K562 (cell line): Measurements from ENCODE around the gene LLGL2. TPM values are rescaled to one million over a fixed set of nuclear protein-coding genes. Genes with fewer than 3 reads are reported as not detected.
A peak's percentile ranks its signal among the peaks of the same experiment; 100 is the strongest.

ENCODE experiments used
- C11orf30 ChIP-seq: fragments of 450-650 bp; IDR thresholded peaks from 2 replicates; pipeline ENCODE4 v1.6.1; 2016; ENCODE audit warnings: low read depth, mild to moderate bottlenecking
- CEBPB ChIP-seq: fragments of 450-650 bp; IDR thresholded peaks from 2 replicates; pipeline ENCODE4 v1.6.1; 2016; ENCODE audit warnings: missing genetic modification characterization, missing compliant biosample characterization
- DACH1 ChIP-seq: fragments of 450-650 bp; IDR thresholded peaks from 2 replicates; pipeline ENCODE4 v1.6.1; 2018; ENCODE audit not compliant: partially characterized antibody
- E2F6 ChIP-seq, 2 experiments: IDR thresholded peaks; 2 replicates each; pipeline ENCODE4 v1.6.1; 2011; ENCODE audit warnings: borderline replicate concordance in 1 of 2, control low read depth in 1 of 2, low read depth in 1 of 2, low read length in 1 of 2, mild to moderate bottlenecking in 1 of 2, mixed read lengths in 1 of 2, moderate library complexity in 1 of 2; ENCODE audit not compliant: insufficient read depth in 1 of 2, insufficient read length in 1 of 2, poor library complexity in 1 of 2, severe bottlenecking in 1 of 2; ENCODE audit errors: extremely low read depth in 1 of 2
- HBP1 ChIP-seq: fragments of 450-650 bp; formaldehyde crosslinking; IDR thresholded peaks from 2 replicates; pipeline ENCODE4 v1.4.0; 2022; ENCODE audit warnings: missing genetic modification characterization
- HSF4 ChIP-seq: fragments of 250-450 bp; sonication (Bioruptor Pico); IDR thresholded peaks from 2 replicates; pipeline ENCODE4 v2.1.2; 2022; ENCODE audit warnings: mild to moderate bottlenecking, moderate library complexity, borderline replicate concordance
- MTF1 ChIP-seq: fragments of 250-450 bp; sonication (Bioruptor Pico); IDR thresholded peaks from 2 replicates; pipeline ENCODE4 v1.9.0; 2021; ENCODE audit warnings: moderate library complexity, mild to moderate bottlenecking, inconsistent platforms, borderline replicate concordance
- PBX2 ChIP-seq, 2 experiments: IDR thresholded peaks in 1 of 2; conservative IDR thresholded peaks in 1 of 2; 2 replicates each; pipeline ENCODE4 v1.6.1; 2016; ENCODE audit warnings: low read depth in 2 of 2, mild to moderate bottlenecking in 1 of 2, missing compliant biosample characterization in 1 of 2, missing genetic modification characterization in 1 of 2, moderate library complexity in 1 of 2
- POLR2AphosphoS5 ChIP-seq: IDR thresholded peaks from 2 replicates; pipeline ENCODE4 v1.6.1; 2011; ENCODE audit warnings: mild to moderate bottlenecking, low read depth, low read length, moderate library complexity; ENCODE audit not compliant: control insufficient read depth, insufficient read depth
- RBM15 ChIP-seq: fragments of 200-400 bp; formaldehyde crosslinking; IDR thresholded peaks from 2 replicates; pipeline ENCODE4 v1.6.1; 2018; ENCODE audit warnings: mild to moderate bottlenecking, low read length, moderate library complexity; ENCODE audit not compliant: insufficient read depth
- SMARCC2 ChIP-seq: fragments of 450-650 bp; IDR thresholded peaks from 2 replicates; pipeline ENCODE4 v1.6.1; 2017; ENCODE audit warnings: antibody characterized with exemption, moderate library complexity, mild to moderate bottlenecking, low read depth
- ZBTB9 ChIP-seq: fragments of 450-650 bp; formaldehyde crosslinking; IDR thresholded peaks from 2 replicates; pipeline ENCODE4 v1.4.0; 2020; ENCODE audit warnings: mild to moderate bottlenecking, moderate library complexity
- ZHX1 ChIP-seq: fragments of 150-350 bp; conservative IDR thresholded peaks from 2 replicates; pipeline ENCODE4 v1.6.1; 2014; ENCODE audit warnings: low read length
- ZNF165 ChIP-seq: fragments of 250-450 bp; sonication (Bioruptor Pico); IDR thresholded peaks from 2 replicates; pipeline ENCODE4 v1.4.0; 2020; ENCODE audit warnings: borderline replicate concordance
- ZNF277 ChIP-seq: fragments of 250-450 bp; sonication (Bioruptor Pico); IDR thresholded peaks from 2 replicates; pipeline ENCODE4 v1.8.0; 2022; ENCODE audit warnings: inconsistent platforms, mild to moderate bottlenecking, moderate library complexity, borderline replicate concordance
- ZNF76 ChIP-seq: fragments of 250-450 bp; sonication (Bioruptor Pico); IDR thresholded peaks from 2 replicates; pipeline ENCODE4 v1.4.0; 2020; ENCODE audit warnings: mild to moderate bottlenecking, moderate library complexity, borderline replicate concordance
- polyA plus RNA-seq, 8 experiments: library from polyadenylated mRNA; depleted of rRNA in 4 of 8; stranded (reverse) in 5 of 8; unstranded in 3 of 8; fragments of >200 nt; fragmentation: Nextera tagmentation in 2 of 8; fragmentation: Illumina TruSeq in 1 of 8; extraction: Ambion mirVana in 2 of 8; extraction: Trizol in 1 of 8; gene quantifications; 2 replicates each; pipeline versions ENCODE4 v1.2.1 to v1.2.3, GENCODE V29; 2011 to 2014; ENCODE audit warnings: inconsistent platforms in 1 of 8, missing spikeins in 1 of 8
- total RNA-seq, 7 experiments: library from RNA; depleted of rRNA in 6 of 7; stranded (reverse); fragments of >200 nt in 6 of 7; fragmentation: Illumina TruSeq in 2 of 7; extraction: Trizol in 2 of 7; gene quantifications; 2 replicates each; pipeline versions ENCODE4 v1.2.1 to v1.2.3, GENCODE V29; 2011 to 2021; ENCODE audit warnings: low replicate concordance in 1 of 7

LLGL2 gene
- total and polyA plus RNA-seq, 9 of the 15 experiments (the other 6 are each of a cell fraction or from before 2014, with no cell fraction given): 0.32 to 24.4 (median 10.2) TPM

- TF ChIP-seq ZBTB9 (no peak), HSF4 (no peak), C11orf30 (no peak), PBX2 (CRISPR knock-in tag; IDR thresholded peaks at IDR 0.05; ENCODE audit: low read depth) (no peak), PBX2 (tag; conservative IDR thresholded peaks at IDR 0.05; ENCODE audit: low read depth) (no peak), MTF1 (CRISPR knock-in tag) (no peak), ZHX1 (no peak), POLR2AphosphoS5 (no peak), E2F6 (IDR thresholded peaks at IDR 0.05; ENCODE audit: borderline replicate concordance in 1 of 2, extremely low read depth in 1 of 2, insufficient read depth in 1 of 2, insufficient read length in 1 of 2, low read depth in 1 of 2, low read length in 1 of 2, poor library complexity in 1 of 2, severe bottlenecking in 1 of 2) (peak in 1 of 2 experiments; percentile 33), ZNF165 (no peak), RBM15 (no peak), CEBPB (tag) (no peak), HBP1 (no peak), DACH1 (no peak), SMARCC2 (no peak), ZNF277 (no peak), ZNF76 (CRISPR knock-in tag) (no peak)
Observed at GRCh38 chr17:75588596-75589011, 63.1 kb downstream of the LLGL2 start (continued).
